Measurements from ENCODE around the gene ZNF598.

The ZNF598 gene

DNA sequence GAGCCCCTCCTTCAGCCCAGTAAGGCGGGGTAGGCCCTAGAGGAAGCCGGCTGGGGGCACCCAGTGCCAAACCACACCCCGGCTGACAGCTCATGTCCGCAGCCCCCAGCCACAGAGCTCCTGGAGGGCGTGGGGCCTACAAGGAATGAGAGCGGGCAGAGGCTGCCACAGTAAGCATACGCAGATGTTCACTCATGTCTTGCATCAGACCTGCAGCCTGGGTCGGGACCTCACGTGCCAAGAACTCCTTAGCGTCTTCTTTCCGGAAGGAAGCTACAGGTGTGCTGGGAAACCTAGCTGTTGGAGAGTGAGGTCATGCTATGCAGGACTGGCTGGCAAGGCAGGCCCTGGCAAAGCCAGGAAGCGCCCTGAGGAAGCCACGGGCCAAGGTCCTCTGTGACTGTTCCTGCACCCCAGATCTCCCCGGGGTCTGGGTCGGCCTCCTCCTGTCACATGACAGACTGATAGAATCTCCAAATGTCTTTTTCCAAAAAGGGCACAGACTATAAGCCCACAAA, 1.6 kb downstream of the ZNF598 start:
- no peak for DNase-seq

DNA sequence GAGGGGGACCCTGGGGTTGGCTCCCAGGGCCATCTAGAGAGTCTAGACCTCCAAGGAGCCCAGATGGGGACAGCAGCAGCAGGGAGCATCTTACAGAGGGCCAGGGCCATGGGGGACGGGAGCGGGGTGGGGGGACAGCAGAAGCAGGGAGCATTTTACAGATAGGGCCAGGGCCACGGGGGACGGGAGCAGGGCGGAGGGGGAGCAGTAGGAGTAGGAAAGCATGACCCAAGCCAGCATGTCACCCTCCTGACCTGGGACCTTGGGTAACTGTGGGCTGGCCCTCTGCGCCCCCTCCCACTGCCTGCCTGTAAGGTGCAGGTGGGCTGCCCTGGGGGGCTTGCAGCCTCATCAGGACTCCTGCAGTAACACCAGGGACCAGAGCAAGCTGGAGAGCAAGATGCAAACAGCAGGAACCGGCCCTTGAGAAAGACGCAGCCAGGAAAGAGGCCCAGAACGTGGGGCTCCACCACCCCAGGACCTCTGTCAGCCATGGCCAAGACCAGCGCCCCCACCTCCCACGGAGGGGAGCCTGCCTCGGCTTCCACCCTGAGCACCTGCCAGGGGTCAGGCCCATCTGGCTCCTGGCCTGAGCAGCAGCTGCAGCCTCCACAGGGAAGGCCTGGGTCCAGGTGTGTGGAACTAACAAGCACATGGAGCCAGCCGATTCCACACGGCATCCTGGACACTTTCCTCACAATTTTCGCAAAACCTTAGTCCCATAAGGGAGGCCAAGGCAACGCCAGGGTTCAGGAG, 2.4 kb downstream of the ZNF598 start:
- DNase-seq = no peak

DNA sequence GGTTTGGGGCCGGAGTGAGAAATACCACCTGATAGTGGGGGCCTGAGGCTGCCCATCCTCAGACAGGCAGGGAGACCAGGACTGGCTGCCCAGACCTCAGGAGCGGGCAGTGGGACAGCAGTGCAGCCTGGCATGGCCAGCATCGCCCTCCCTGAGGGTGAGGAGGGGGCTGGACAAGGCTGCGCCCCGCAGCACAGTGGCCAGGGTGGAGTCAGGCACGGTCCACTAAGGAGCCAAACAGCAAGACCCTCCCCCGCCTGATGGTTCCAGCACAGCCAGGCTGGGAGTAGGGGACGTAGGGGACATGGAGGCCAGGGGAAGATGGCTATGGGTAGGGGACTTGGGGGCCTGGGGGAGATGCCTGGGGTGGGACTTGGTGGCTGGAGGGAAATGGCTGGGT, 3.3 kb downstream of the ZNF598 start:
- DNase-seq = no peak

DNA sequence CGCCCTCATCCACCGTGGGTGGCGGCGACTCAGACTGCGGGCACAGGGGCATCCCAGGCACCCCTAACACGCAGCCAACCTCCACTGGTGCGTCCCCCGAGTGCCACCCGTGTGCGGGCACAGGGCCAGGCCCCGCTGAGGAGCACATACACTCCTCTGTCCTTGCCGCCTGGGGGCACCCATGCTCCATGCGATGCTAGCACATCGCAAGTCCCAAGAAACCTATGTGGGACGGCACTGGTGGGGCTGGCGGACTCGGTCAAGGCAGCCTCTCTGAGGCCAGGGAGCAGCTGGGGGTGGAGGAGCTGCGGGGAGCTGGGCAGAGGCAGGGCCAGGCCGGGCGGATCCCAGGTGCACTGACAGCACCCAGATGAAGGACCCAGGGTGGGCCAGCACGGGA, 4.0 kb downstream of the ZNF598 start:
- peak in 1 of 51 donors; percentile 23 for DNase-seq

DNA sequence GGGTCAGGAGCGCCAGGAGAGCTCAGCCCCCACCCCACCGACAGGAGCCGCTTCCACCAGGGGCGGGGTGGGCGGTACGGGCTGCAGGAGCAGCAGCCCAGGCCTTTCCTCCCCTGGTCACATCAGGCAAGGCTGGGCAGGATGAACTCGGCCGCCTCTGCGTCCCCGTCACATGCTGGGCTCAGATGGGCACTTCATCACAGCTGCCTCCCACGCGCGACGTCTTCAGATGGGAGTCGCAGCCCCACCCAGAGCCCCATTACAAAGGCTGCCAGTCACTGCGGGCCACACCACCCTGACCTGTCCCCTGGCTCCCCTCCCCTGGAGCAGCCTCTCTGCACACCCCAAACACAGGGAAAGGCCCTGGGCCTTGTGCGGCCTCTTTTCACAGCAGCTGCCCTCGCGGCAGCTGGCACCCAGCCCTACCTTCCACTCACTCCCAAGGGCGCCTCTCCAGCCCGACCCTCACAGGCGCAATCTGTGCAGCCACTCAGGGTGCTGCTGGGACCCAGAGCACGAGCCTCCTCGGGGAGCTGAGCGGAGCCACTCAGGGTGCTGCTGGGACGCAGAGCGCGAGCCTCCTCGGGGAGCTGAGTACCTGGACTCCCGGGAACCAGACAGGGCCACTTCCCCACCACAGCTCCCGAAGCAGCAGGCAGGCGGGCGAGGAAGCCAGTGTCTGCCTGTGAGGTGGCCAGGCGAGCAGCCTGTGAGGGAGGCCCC, 4.7 kb downstream of the ZNF598 start:
- no peak for DNase-seq

DNA sequence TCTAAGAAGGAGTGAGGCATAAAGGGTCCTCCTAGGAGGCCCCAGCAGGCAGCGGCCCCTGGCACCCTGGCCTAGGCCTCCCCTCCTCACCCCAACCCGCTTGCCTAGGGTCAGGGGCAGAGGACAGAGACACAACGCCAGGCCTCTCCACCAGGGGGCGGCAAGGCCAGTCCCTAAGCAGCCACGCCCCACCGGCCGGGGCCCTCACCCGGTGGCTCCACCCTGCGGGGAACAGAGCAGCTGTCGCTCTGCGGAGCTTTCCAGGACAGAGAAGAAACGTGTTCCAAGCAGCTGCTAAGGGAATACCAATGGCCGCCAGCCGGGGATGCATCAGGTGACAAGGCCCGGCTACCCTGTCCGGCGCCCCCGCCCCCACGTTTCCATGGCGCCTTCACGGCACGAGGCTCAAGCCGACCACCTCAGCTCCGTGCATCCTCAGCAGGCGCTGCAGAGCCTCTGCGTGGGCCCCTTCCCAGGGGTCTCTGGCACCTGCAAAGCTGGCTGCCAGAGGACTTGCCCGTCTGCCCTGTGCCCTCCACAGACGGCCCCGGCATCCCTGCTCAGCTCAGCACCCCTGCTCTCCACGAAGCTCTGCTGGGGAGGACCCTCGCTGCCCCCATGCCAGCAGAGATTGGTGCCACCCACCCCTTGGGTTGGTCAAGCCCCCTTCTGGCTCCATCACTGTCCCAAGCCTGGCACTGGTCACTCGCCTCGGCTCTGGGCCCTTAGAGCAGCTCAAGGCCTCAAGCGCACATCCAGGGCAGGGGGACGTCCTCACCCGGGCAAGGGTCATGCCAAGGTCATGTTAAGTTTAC, 5.6 kb downstream of the ZNF598 start:
- peak in 43 of 51 donors; percentile 8 to 83 (median 59) for DNase-seq

DNA sequence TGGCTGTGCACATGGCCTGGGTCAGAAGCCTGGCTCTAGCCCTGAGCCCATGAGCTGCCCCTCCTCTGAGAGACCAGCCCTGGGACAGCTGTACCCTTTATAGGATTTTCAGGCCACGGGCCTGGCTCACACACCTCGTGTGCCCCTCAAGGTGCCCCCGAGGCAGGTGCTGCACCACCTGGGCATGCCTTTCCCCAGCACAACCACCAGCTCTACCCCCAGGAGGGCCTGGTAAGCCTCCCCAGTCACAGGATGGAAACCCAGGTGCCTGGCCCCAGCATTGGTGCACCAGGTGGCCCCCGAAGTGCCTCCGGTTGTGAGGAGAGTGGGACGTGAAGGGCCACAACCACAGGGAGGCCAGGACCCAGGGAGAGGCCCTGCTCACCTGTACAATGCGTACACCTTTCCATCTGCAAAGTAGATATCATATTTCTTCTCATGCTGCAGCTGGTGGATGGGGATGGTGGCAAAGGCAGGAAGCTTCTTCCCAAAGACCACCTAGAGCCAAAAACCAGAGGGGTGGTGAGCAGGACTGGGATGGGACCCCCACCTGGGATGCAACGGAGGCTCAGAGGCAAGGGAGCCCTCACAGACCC, 6.3 kb downstream of the ZNF598 start:
- DNase-seq = no peak

DNA sequence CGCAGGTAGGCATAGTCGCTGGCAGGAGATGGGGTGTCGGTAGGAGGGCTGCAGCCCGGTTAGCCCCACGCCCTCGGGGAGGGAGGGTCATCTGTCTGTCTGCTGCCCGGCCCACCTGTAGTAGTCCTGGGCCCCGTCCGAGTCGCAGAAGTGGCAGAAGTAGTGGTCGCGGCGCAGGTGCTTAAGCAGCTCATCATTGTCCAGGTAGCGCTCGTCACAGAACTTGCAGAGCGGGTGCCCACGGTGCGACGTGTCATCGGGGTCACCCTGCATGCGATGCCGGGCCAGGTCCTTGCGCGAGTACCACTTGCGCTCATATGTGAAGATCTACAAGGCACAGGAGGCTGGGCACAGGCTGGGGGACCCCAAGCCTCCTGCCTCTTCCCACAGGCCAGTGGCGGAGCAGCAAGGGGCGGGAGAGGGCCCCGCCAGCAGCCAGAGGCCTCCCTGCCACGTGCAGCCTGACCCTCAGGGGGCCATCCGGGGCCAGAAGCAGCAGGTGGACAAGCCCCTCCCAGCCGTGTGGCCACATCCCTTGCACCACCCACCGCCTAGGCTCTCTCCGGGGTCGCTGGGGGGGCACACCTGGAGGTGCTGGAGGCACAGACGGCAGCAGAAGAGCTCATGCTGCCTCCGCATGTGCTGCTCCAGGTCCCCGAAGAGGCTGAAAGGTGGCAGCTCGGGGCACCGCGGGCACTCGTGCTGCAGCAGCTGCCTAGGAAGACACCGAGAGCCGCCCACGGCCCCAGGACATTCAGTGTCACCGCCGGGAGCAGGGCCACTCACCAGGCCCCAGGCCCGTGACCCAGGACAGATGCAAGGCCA, 7.0 kb downstream of the ZNF598 start:
- no peak for DNase-seq

DNA sequence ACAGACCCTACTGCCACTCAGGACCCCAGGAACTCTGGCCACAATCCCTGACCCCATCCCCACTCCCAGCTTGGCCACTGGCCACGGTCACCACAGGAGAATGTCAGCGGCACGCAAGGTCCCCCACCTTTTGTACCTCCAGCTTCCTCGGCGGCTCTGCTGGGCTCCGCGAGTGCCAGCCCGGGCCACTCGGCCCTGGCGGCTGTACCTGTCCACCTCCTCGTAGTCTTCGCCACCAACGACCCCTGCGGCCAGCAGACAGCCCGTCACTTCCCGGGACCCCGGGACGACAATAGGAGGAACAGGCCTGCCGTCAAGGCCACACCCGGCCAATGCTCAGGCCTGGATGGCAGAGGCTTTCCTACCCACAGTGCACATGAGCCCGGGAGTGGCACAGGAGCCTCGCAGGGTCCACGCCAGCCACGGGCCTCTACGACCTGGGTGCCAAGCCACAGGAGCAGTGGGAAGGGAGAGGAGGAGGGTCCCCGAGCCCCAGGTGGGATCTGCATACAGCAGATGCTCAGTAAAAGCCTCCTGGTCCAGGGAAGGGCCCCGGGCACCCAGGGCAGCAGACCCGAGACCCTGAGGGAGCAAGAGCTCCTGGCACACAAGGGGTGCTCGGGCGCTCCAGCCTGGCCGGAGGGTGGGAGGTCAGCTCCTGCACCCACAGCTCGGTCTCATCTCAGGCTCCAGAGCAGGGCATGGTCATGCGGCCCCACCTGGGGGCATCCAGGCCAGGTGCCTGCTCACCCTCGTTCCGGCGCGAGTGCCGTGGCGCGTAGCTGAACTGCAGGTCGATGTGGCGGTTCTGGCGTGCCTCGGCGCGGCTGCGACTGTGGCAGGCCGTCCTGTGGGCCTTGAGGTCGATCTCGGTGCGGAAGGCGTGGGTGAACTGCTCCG, 7.9 kb downstream of the ZNF598 start:
- DNase-seq = no peak

DNA sequence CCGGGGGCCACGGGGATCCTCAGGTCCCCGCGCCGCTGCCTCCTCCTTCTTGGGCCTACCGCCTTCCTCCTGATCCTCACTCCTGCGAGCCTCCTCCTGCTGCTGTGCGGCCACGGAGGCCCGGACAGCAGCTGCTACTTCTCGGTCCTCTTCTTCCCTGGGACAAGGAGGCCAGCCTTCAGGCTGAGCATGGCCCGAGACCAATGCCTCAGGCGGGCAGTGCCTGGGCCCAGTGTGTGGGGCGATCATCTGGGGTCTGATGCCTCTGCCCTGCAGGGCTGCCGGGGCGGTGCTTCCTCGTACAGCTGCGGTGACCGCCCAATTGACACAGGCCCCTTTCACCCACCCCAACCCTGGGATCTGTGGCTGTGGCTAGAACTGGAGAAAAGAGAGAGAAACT, 8.6 kb downstream of the ZNF598 start:
- DNase-seq = no peak

DNA sequence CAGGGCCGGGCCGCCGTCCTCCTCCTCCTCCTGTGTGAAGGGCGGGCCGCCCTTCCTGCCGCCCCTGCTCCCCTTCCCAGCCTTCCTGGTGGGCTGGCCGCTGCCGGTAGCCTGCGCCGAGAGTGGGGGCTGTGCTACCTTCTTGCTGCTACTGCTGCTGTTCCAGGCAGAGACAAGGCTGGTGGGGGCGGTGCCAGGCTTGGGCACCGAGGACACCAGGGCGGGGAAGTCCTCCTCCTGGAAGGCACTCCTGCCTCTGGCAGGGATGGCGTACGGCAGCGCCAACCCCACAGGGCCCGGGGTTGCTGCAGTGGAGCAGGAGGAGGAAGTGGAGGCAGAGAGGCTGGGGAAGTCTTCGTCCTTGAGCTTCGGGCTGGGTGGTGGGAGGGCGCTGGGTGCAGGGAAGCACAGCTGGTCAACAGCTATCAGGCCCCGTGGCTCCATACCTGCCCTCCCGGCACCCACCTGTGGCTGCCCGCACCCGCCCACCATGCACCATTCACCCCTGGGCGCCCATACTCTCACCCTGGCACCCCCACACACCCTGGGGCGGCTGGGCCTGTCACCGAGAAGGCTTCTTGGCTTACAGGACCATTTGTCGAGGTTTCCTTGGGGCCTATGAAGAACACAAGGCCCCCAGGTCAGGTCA, 9.6 kb downstream of the ZNF598 start:
- no peak for DNase-seq

DNA sequence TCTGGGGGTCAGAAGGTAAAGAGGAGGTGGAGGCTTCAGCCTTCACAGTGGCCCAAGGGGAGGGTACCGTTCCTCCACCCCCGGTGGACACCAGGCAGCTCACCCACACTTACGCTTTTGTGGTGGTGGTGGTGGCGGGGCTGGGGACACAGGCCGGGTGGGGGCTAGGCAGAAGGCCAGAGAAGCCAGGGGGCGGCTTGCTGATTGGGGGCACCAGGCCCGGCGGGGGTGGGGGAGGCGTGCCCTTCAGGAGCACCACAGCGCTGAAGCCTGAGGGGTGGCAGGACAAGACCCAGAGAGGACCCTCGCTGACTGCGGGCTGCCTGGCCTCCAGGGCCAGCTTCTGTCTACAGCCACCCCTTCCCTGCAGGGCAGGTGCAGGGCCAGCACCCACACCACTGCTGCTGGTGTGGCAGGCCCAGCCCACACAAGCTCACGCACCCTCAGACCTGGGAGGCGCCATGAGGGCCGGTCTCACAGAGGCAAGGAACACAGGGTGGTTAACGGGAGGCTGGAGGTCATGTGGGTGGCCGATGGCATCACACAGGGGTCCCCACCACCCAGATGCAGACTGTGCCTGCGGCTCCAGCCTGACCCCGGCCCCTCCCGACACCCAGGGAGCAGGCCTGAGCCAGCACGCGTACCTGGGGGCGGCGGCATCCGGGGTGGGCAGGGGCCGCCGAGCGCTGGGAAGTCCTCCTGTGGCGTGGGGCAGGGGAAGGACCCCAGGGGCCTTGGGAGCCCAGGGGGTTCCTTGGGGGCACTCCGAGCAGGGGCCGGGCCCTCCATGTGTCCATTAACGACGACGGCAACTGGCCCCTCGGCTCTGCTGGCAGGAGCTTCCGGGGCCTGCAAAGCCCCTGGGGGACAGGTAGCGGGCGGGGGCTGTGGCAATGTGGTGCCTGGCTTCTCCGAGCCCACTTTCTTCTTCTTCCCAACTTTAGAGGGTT, 10.5 kb downstream of the ZNF598 start:
- no peak for DNase-seq

DNA sequence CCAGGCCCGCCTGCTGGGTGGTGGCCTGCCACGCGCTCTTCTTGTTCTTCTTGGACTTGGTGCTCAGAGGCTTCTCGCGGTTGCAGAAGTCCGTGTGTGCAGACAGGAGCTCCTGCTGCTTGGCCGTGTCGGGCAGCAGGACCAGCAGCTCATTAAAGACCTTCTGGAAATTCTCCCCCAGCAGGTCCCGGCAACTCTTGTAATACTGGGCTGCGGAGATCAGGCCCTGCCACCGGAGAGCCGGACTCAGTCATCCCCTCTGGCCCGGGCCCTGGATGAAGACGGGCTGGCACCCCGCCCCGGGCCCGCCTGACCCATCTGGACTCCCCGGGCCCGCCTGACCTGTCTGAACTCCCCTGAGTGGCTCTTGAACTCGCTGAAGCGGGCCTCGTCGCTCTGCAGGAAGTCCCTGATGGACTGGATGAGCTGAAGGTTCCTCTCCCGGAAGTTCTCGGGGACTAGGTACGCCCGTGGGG, 11.2 kb downstream of the ZNF598 start:
- no peak for DNase-seq

DNA sequence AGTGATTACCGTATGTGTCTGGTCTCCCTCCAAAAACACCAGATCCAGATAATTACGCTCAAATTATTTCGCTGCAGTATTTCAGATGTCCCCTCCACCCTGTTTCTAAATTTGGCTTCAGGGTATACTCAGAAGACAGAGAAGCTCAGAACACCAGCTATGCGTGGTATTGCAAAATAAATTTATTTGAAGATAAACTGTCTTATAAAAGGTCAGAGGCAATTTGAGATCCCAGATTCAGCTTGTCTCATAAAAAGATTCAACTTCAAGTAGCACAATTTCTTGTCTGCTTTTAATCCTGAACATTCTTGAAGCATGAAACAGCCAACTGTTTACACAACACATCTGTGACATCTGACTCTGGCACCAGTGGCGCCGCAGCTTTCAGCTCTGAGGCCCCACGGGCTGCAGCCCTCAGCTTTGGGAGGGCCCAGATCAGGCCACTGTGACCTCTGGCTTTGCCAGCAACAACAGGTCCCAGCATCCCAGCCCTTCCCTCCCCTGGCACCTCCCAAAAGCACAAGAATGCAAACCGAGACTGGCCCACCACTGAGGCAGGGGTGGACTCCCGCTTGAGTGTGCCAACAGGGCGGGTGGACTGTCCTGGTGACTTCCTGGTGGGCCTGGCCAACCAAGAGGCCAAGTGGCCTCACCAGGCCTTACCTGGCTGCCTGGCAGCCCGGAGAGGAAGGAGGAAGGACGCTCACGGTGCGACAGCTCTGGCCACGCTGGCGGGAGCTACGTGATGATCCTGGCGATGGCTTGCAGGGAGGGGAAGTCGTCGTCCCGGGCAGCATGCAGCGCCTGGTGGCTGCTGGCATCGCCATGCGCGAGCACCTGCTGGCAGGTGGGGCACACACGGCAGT, 11.9 kb downstream of the ZNF598 start:
- no peak for DNase-seq

DNA sequence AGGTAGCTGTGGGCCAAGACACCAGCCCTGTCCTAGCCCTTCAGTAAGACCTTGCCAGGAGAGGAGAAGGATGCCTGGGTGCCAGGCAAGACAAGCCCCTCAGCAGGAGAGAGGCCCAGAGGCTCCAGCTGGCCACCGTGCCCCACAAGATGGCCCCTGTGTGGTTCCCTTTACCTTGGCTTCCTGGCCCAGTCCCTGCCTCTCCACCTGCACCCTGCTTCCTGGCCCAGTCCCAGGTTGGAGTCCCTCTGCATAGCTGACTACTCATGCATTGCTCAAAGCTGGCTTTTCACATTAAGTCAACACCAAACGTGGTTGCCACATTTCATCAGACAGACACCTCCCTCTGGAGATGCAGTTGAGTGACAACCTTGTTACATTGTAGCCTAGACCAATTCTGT, 15.9 kb downstream of the ZNF598 start:
- no peak for DNase-seq

DNA sequence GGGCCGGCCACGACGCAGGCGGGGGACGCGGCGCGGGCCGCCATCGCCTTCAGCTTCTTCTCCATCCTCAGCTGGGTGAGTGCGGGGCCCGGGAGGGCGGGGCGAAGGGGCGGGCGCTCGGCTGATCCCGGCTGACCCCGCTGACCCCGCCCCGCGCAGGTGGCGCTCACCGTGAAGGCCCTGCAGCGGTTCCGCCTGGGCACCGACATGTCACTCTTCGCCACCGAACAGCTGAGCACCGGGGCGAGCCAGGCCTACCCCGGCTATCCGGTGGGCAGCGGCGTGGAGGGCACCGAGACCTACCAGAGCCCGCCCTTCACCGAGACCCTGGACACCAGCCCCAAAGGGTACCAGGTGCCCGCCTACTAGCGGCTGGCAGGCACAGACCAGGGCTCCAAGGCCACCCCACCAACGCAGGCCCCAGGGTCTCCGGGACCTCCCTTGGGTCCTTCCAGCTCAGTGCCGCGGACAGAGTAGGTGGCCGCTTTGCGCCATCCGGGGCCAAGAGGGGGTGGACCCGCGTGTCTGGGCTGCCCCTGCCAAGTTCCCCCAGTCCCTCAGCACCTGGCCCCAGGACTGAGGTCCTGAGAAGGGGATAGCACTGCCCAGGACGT, 16.8 kb downstream of the ZNF598 start:
- DNase-seq = no peak
